PC-9 (cell line): Measurements from ENCODE around the gene LIPN.

Source experiments
- CTCF ChIP-seq: fragments of 200-600 bp; sonication (generic); conservative IDR thresholded peaks from 2 replicates; pipeline ENCODE4 v1.6.1; 2017; ENCODE audit warnings: mixed run types, antibody characterized with exemption, mild to moderate bottlenecking, moderate library complexity
- EZH2 ChIP-seq: fragments of 200-600 bp; sonication (generic); IDR thresholded peaks from 2 replicates; pipeline ENCODE4 v1.8.0; 2017; ENCODE audit warnings: antibody characterized with exemption, low read depth

GRCh38 chr10:88742448-88742847 lies 17.4 kb upstream of the LIPN start:
- TF ChIP-seq CTCF (no peak), EZH2 (no peak)
